Endothelial cell of umbilical vein (primary cell): Measurements from ENCODE around the gene LTO1.

Experiments used
- JUN ChIP-seq: IDR thresholded peaks from 2 replicates; pipeline ENCODE4 v1.6.1; 2011; ENCODE audit warnings: borderline replicate concordance, low read depth; ENCODE audit not compliant: insufficient read length, insufficient read depth
- MYC ChIP-seq: IDR thresholded peaks from one replicate; pipeline ENCODE4 v1.6.1; 2011; ENCODE audit warnings: mild to moderate bottlenecking, low read depth, low read length
- POLR2A ChIP-seq: IDR thresholded peaks from 2 replicates; pipeline ENCODE4 v1.6.1; 2012; ENCODE audit warnings: low read depth, mild to moderate bottlenecking, control low read depth, low read length
- POLR2AphosphoS5 ChIP-seq: IDR thresholded peaks from 2 replicates; pipeline ENCODE4 v1.6.1; 2012; ENCODE audit warnings: low read depth, mild to moderate bottlenecking, control low read depth, low read length, moderate library complexity; ENCODE audit not compliant: insufficient read depth
- TF ChIP-seq, protein P1 (sequence below), 2 donors: IDR thresholded peaks; 1 replicate in 1 of 2; 2 replicates in 1 of 2; pipeline ENCODE4 v1.5.1; 2011; ENCODE audit warnings: low read length in 2 of 2, mild to moderate bottlenecking in 2 of 2, moderate library complexity in 2 of 2, control low read depth in 1 of 2, inconsistent platforms in 1 of 2, low read depth in 1 of 2; ENCODE audit not compliant: insufficient read depth in 1 of 2; ENCODE audit errors: extremely low read depth in 1 of 2
- TF ChIP-seq, protein P2 (sequence below): IDR thresholded peaks from 2 replicates; pipeline ENCODE4 v1.6.1; 2011; ENCODE audit not compliant: insufficient read depth, insufficient read length

DNA sequence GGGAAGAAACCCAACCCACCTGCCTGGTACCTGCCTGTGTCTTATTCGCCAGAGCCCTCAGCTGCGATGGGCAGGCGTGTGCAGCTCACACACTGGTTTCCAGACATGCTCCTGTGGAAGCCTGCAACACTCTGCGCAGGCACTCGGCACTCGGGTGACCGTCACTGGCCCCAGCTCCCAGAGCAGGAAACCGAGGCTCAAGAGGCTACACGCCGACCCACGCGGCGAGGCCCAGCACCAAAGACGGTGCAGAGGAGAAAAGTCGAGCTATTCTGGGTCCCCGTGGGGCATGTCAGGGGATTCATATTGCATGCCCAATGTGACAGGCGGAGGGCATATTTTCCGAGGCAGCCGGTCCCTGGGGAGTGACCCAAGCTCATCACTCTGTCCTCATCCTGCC is 40.3 kb upstream of the LTO1 start:
- TF ChIP-seq, protein P1, sequence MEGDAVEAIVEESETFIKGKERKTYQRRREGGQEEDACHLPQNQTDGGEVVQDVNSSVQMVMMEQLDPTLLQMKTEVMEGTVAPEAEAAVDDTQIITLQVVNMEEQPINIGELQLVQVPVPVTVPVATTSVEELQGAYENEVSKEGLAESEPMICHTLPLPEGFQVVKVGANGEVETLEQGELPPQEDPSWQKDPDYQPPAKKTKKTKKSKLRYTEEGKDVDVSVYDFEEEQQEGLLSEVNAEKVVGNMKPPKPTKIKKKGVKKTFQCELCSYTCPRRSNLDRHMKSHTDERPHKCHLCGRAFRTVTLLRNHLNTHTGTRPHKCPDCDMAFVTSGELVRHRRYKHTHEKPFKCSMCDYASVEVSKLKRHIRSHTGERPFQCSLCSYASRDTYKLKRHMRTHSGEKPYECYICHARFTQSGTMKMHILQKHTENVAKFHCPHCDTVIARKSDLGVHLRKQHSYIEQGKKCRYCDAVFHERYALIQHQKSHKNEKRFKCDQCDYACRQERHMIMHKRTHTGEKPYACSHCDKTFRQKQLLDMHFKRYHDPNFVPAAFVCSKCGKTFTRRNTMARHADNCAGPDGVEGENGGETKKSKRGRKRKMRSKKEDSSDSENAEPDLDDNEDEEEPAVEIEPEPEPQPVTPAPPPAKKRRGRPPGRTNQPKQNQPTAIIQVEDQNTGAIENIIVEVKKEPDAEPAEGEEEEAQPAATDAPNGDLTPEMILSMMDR (IDR thresholded peaks at IDR 0.05; ENCODE audit: extremely low read depth in 1 of 2, insufficient read depth in 1 of 2, low read depth in 1 of 2, low read length in 2 of 2) = no peak
- TF ChIP-seq POLR2A = no peak
- no peak for TF ChIP-seq POLR2AphosphoS5
- TF ChIP-seq, protein P2, sequence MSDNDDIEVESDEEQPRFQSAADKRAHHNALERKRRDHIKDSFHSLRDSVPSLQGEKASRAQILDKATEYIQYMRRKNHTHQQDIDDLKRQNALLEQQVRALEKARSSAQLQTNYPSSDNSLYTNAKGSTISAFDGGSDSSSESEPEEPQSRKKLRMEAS = no peak
- TF ChIP-seq JUN = no peak
- TF ChIP-seq MYC = no peak
